ENCODE results near the gene MYOCD. TPM values are rescaled to one million over a fixed set of nuclear protein-coding genes. Genes with fewer than 3 reads are reported as not detected.

MYOCD gene
- total RNA-seq, 4 donors from 2014 or later: 0.80 to 9.3 (median 1.6) TPM

- WGBS, 2 donors: 59 to 61% methylated on average over 5 of the region's 5 CpGs
- TF ChIP-seq, protein P1, sequence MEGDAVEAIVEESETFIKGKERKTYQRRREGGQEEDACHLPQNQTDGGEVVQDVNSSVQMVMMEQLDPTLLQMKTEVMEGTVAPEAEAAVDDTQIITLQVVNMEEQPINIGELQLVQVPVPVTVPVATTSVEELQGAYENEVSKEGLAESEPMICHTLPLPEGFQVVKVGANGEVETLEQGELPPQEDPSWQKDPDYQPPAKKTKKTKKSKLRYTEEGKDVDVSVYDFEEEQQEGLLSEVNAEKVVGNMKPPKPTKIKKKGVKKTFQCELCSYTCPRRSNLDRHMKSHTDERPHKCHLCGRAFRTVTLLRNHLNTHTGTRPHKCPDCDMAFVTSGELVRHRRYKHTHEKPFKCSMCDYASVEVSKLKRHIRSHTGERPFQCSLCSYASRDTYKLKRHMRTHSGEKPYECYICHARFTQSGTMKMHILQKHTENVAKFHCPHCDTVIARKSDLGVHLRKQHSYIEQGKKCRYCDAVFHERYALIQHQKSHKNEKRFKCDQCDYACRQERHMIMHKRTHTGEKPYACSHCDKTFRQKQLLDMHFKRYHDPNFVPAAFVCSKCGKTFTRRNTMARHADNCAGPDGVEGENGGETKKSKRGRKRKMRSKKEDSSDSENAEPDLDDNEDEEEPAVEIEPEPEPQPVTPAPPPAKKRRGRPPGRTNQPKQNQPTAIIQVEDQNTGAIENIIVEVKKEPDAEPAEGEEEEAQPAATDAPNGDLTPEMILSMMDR (IDR thresholded peaks at IDR 0.05): no peak
- TF ChIP-seq POLR2A (IDR thresholded peaks at IDR 0.05): no peak
- intact Hi-C loops (cut with DNase I; ENCODE audit: low total_unique reads): no loop called here
- no peak overlapping the region for H3K4me3 ChIP-seq (ENCODE audit: low read depth, poor library complexity, severe bottlenecking)
- no peak for DNase-seq (ENCODE audit: low spot score in 2 of 2)
These were observed 45.4 kb upstream of the MYOCD start for GRCh38 chr17:12620200-12620720.

- WGBS, 2 donors: 63 to 66% methylated on average over 11 of the region's 11 CpGs
- DNase-seq (ENCODE audit: low spot score in 2 of 2): no peak
- TF ChIP-seq POLR2A (IDR thresholded peaks at IDR 0.05): no peak
- TF ChIP-seq, protein P1 (IDR thresholded peaks at IDR 0.05): no peak
- intact Hi-C loops (cut with DNase I; ENCODE audit: low total_unique reads): no loop called here
- no peak overlapping the region for H3K4me3 ChIP-seq (ENCODE audit: low read depth, poor library complexity, severe bottlenecking)
These were observed 43.0 kb upstream of the MYOCD start for GRCh38 chr17:12622726-12623125.

GRCh38 chr17:12623220-12623848 is 42.4 kb upstream of the MYOCD start:
- DNase-seq (ENCODE audit: low spot score in 2 of 2): no peak
- no peak overlapping the region for H3K4me3 ChIP-seq (ENCODE audit: low read depth, poor library complexity, severe bottlenecking)
- intact Hi-C loops (cut with DNase I; ENCODE audit: low total_unique reads): no loop called here
- TF ChIP-seq POLR2A (IDR thresholded peaks at IDR 0.05): no peak
- TF ChIP-seq, protein P1 (IDR thresholded peaks at IDR 0.05): no peak
- WGBS, 2 donors: 83 to 87% methylated on average over 16 of the region's 16 CpGs

- WGBS, 2 donors: 81 to 82% methylated on average over 3 of the region's 3 CpGs
- intact Hi-C loops (cut with DNase I; ENCODE audit: low total_unique reads): no loop called here
- DNase-seq (ENCODE audit: low spot score in 2 of 2): no peak
- TF ChIP-seq, protein P1 (IDR thresholded peaks at IDR 0.05): no peak
- H3K4me3 ChIP-seq (ENCODE audit: low read depth, poor library complexity, severe bottlenecking): no peak overlapping the region
These were observed 41.5 kb upstream of the MYOCD start for GRCh38 chr17:12624211-12624610.

DNA sequence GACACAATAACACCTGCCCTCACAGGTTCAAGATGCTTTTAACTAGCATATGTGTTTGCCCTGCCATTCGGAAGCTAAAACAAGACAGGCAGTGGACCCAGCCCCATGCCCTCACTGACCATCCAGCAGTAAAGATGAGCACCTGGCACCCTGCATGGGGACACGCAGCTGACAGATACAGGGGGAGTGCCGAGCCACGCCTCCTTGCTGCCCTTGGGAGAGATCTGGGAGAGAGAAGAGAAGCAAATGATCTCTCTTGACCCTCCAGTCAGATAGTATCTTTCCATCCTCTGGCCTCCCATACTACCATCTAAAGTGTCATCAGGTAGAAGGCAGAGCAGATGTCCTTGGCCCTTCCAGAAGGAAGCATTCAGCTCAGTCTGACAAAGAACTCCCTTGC is 40.6 kb upstream of the MYOCD start:
- intact Hi-C loops (cut with DNase I; ENCODE audit: low total_unique reads): no loop called here

More for the DNA sequence above, 40.6 kb upstream of the MYOCD start:
- TF ChIP-seq, protein P1 (IDR thresholded peaks at IDR 0.05): no peak
- no peak for DNase-seq (ENCODE audit: low spot score in 2 of 2)
- 85 to 86% methylated on average over 4 of the region's 4 CpGs for WGBS, 2 donors
- no peak overlapping the region for H3K4me3 ChIP-seq (ENCODE audit: low read depth, poor library complexity, severe bottlenecking)
